Inflammatory macrophage (primary cell): ENCODE data around the gene ENTPD3.
"Not testable (repeated sequence)": the region's sequence is repeated elsewhere in the genome, so short reads cannot be mapped to it uniquely, and the experiment has no call there.

ENCODE experiments used
- DNase-seq, 2 donors: peaks; one replicate each; pipeline ENCODE4 v3.0.0-alpha.2; 2020 to 2022

Gene ENTPD3

DNA sequence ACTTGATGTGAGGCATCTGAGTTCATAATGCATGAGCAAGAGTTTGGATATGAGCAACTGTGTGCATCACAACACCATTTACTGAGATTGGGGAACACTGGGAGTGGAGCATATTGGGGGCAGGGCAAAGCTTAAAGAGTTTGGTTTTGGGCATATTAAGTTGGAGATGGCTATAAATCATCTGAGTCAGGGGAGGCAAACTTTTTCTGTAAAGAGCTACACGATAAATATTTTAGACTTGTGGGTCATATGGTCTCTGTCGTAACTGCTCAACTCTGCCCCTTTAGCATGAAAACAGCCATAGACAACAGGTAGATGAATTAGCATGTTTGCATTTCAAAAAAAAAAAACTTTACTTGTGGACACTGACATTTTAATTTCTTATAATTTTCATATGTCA lies 20.0 kb downstream of the ENTPD3 start:
- no peak for DNase-seq

DNA sequence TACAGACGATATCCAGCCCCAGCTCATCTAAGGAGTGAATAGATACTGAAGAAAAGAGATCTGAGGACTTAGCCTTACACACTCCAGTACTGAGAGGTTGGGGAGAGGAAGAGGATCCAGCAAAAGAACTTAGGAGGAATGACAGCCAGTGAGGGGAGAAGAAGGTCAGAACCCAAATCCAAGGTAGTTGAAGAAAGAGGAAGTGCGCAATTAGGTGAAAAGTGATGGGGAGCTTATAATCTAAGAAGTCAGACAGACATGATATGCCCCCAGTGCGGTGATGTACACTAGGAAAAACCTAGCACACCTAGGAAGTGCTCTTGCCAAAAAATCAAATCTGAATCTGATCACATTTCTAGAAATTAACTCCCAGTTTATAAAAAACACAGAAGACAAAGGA lies 20.6 kb downstream of the ENTPD3 start:
- DNase-seq, result no peak

DNA sequence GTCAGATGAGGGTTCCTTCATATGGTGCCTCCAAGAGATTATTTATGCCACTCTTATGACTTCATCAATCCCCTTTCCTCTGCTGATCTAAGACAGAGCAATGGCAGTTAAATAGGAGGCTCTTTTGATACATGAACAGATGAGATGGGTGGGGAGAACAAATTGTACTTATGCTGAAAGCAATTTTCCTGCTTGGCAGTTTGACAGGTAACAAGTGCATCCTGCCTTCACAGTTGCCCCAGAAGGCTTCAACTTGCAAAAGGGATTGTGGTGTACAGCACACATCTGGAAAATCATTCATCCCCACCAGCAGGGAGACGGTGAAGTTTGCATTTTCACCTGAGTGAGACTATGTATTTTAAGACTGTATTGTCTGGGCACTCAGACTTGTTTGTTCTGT lies 27.3 kb downstream of the ENTPD3 start:
- DNase-seq, result no peak

DNA sequence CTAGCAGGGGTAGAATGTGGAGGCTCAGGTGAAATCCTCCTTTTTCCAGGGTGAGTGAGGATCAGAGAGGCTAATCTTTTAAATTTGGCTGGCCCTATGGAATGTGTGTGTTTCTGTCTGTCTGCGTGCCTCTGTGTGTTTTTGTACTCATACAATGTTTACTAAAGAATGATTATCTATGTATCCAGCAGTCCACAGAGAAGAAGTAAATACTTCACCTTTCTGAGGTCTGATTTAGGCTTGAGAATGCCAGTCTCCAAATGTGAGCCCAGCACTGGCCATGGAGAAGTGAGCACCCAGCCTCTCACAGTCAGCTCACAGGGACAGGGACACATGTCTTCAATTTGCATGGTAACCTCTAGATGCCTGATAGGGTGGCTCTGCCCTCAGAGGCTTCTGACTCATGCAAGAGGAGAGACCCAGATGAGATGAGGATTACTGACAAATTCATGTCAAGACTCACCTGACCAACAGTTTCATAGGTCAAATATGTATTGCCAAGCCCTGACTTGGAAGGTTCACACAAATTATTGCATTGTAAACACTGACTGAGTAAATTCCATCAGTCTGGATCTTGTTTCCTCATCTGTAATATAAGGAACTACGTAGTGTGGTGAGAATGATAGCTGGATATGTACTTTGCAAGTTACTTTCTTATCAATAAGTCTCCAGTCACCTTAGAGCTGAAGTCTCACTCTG lies 31.0 kb downstream of the ENTPD3 start:
- no peak for DNase-seq

DNA sequence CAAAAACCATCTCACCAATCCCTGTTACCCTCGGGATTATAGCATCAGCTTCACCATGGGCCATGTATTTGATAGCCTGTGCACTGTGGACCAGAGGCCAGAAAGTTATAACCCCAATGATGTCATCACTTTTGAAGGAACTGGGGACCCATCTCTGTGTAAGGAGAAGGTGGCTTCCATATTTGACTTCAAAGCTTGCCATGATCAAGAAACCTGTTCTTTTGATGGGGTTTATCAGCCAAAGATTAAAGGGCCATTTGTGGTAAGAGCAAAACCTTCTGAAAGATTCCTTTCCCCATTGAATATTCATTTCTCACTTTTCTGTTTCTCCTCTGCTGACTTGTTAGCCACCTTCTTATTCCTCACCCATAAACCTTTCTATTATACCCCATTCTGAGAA lies 35.9 kb downstream of the ENTPD3 start:
- no peak for DNase-seq

DNA sequence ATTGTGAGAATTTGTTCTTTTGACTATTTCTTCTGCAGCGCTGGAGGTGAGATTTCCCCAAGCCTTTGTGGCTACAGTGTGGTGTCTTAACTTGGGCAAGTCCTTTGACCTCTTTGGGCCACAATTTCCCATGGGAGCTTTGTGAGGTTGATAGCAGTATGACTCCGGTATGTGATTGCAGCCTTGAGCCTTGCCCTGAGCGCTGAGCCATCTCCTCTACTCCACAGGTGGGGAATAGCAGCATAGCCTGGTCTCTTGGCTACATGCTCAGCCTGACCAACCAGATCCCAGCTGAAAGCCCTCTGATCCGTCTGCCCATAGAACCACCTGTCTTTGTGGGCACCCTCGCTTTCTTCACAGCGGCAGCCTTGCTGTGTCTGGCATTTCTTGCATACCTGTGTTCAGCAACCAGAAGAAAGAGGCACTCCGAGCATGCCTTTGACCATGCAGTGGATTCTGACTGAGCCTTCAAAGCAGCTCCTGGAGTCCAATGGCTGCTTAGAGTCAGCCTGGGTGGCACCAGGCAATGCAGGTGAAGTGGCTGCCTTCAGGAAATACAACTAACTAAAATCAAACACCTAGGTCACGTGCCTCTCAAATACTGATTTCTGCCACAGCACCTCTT lies 40.2 kb downstream of the ENTPD3 start:
- DNase-seq, result no peak

DNA sequence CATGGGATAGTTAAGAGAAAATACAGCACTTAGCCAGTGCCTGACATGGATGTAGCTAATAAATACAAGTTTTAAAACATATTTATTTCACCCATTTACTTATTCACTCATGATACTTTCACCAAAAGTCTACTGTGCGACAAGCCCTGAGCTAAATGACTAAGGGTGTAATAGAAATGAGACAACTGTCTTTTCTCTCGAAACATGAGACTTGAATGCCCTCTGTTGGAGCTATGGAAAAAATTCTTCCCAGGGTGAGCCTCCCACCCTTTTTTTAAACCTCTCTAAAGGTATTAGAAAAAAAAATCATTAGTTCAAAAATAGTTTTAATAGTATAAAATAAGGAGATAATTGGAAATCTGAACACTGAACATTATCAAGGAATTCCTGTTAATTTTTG lies 45.8 kb downstream of the ENTPD3 start:
- DNase-seq, result no peak

DNA sequence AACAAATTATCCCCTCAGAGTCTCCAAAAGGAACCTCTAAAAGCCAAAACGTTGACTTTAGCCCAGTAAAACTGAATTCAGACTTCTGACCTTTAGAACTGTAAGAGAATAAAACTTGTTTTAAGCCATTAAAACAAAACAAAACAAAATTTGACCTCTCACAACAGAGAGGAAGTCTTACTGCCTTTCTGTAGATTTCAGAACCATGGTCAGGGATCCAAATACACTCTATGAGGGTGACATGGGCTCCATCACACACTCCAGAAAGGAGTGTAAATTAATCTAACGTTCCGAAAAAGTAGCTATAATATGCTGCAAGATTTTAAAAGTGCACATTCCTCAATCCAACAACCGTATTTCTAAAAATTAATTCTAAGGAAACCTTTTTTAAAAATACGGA lies 50.9 kb downstream of the ENTPD3 start:
- no peak for DNase-seq

DNA sequence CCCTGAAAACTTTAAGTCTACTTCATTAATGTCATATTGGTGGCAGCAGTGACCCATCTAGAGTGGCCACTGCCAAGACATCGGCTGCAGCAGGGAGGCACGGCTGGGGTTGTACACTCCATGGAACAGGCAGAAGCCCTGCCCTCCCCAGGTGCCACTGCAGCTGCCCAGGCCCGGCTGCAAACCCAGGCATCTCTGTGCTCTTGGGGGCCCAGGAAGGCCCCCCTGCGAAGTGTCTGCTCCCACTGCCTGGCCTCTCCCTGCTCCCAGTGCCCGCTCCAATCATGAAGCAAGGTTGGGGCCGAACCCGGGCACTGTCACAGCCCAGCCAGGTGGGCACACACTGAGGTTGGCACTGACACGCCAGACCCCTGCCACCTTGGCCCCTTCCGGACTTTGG lies 58.1 kb downstream of the ENTPD3 start:
- no peak for DNase-seq

DNA sequence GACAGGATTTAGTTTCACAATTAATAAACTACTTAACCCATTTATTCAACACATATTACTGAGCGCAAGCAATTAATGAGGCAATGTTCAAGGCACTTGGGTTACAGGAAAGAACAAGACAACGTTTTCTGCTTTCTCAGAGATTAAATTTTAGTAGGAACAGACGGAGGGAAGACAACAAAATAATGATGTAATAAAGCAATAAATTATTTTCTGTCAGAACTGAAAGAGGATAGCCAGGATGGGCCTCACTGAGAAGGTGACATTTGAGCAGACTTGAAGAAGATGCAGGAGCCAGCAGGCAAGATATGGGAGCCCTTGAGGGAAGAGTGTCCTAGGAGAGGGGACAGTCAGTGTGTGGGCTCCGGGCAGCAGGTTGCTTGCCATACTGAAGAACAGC lies 58.9 kb downstream of the ENTPD3 start:
- DNase-seq, result no peak

DNA sequence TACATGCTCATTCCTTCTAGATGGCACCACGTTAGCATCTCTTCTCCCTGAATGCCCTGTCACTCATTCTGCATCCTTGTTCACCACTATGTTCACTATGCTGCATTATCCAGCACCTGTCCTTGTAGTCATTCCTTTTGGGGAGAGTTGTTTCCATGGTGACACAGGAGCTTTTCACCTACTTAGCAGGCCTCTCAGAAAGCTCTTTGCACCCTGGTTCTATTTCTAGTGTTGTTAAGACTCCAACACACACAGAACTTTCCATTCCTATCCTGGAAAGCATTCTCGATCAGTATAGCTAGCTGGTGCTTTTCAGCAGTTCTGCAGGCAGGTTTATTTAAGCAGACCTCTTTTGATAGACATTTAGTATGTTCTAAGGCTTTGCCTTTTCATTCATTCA lies 63.5 kb downstream of the ENTPD3 start:
- no peak for DNase-seq

DNA sequence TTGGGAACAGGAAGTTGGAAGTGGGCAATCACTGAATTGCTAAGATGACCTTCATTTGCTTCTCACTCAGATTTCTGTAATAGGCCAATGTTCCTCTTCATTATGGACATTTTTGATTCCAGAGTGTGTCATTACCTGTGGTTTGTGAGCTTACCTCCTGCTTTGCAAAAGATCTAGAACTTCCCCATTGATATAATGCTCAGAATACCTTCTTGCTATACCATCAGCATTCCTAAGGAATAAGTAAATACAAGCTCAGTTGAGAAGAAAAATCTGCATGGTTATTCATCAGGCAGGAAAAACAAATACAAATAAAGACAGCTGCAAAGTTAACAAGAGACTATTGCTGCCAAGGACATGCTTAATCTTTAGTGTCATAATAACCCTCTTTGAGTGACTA lies 64.6 kb downstream of the ENTPD3 start:
- DNase-seq, result no peak

DNA sequence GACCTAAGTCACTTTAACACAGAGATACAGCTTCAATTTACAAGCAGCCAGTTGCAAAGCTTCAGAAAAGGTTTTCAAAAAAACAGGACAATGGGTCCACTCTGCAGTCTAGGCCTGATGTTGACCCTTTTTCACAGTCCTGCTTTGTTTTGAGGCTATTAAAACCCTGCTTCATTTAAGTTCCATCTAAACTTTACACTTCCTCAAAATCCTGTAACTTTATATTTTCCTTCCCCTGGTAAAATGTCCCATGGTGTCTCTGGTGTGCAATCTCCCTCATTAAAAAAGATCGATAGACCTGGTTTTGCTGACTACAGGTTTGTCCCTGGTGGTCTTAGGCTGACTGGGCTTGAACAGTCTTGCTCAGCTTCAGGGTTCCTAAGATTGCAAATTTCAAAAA lies 65.1 kb downstream of the ENTPD3 start:
- DNase-seq, result no peak

DNA sequence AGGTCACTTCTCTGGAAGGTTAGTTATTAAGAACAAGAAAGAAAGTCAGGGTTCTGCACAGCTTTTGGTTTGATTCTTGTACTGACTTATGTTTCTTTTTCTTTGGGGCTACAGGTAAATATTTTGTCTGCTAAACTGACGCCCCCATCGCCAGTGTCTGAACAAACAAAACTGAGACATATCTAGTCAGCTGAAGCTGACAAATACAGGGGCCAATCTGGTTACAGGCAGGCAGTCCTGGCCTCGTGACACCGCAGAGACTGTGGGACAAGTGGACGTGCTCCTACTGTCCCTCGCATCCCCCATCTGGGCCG lies 65.5 kb downstream of the ENTPD3 start:
- no peak for DNase-seq

DNA sequence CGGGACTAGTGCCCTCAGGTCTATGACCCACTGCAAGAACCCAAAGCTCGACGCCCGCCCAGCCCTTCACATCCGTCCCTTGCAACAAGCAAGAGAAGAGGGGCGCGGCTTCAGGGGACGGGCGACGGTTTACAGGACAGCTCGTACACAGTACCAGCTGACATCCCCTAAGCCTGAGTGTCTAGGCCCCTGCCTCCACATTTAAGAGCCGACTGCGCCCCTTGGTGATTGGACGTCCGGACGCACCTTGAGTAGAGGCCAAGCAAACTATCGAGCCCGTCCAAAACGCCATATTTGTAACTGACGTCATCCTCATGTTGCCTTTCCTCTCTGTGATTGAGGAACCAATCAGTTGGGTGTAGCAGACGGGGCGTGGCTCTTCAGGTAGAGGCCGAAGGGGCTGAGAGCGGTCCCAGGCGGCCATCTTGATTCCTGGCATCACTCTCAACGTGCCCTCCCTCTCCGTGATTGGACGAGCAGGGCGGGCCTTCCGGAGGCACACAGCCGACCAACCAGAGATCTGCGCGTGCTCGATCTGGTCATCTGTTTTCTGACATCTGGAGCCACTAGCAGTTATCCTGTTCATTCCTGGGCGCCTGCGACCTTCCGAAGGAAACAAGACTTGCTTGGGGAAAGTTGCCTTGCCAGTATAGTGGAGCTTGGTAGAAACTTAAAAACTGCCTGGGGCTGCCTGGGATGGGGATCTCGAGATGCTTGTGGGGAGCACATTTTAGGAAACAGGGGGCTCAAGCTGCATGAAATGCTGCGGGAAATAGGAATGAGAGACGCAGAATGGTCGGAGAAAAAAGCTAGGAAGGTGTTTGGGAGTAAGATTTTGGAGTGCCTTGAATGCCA lies 66.1 kb downstream of the ENTPD3 start:
- peak; percentile 99 for DNase-seq

DNA sequence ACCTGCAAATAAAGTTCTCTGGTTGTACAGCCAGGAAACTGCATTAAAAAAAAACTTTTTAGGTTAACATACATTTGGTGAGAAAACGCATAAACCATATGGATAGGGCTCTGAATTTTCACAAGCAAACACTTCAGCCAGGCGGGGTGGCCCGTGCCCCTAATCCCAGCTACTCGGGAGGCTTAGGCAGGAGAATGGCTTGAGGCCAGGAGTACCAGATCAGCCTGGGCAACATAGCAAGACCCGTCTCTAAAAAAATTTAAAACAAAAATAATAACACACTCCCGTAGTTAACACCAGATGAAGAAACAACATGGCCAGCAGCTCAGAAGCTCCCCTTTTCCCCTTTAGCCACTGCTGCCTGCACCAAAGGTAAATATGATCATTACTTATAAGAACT lies 66.9 kb downstream of the ENTPD3 start:
- DNase-seq, result no peak

DNA sequence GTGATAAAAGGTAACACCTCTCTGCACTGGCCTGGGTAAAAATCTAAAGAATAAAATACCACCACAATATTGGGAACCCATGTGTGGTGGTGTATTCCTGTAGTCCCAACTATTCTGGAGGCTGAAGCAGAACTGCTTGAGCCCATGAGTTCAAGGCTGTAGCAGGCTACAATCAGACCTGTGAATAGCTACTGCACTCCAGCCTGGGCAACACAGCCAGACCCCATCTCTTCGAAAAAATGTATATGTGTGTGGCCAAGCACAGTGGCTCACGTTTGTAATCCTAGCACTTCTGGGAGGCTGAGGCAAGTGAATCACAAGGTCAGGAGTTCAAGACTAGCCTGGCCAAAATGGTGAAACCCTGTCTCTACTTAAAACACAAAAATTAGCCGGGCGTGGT lies 68.3 kb downstream of the ENTPD3 start:
- no peak for DNase-seq

DNA sequence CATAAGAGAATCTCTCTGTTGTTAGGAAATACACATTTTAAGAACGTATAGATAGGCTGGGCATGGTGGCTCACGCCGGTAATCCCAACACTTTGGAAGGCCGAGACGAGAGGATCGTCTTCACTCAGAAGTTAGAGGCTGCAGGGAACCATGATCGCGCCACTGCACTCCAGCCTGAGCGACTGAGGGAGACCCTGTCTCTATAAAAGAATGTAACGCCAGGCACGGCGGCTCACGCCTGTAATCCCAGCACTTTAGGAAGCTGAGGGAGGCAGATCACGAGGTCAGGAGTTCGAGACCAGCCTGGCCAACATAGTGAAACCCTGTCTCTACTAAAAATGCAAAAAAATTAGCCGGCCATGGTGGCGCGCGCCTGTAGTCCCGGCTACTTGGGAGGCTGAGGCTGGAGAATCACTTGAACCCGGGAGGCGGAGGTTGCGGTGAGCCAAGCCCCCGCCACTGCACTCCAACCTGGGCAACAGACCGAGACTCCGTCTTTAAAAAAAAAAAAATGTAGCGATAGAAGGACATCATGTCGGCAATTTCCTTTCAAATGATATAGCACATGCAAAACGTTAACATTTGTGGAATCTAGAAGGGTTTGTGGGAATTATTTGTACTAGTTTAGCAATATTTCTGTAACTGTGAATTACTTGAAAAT lies 69.4 kb downstream of the ENTPD3 start:
- peak in 1 of 2 donors; percentile 6 for DNase-seq

DNA sequence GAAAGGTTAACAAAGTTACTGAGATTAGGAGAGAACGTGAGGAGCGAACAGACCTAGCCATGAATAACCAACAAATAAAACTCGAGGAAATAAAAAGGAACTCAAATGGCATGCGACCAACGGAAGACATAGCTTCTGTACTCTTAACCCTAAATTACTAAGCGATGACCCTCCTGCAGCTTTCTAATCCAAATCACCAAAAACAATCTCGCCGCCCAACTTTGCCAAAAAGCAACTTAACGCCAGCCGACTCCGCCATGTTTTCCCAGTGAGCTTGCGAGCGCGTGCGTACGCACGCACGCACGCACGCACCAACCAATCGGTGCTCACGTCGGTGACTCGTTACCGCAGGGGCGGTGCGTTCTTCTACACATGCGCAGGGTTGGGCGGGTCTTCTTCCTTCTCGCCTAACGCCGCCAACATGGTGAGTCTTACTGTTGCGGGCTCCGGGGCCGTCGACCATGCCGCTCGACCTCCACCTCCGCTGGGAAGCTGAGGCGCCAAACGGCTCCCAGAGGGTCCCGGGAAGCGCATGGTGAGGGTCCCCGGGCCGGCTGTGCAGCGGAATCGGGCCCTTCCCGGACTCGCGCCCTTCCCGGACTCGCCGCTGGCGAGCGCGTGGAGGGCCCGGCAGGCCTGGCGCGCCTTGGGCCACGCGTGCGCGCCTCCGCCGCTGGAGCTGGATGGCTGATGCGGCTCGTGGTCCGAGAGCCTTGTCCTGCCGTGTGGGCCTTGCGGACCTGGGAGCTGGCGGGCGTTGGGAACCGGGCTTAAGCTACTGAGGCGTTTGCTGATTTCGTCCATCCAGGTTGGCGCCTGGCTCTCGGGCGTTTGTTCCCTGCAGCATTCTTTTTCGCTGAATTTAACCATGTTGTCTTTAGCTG lies 70.2 kb downstream of the ENTPD3 start, which contains the start of gene RPL14:
RPL14 (plus strand) TSS at position 400 of the 884 bp plus-strand sequence; CDS start at position 533, 133 bp downstream.
- peak; percentile 95 to 98 for DNase-seq

DNA sequence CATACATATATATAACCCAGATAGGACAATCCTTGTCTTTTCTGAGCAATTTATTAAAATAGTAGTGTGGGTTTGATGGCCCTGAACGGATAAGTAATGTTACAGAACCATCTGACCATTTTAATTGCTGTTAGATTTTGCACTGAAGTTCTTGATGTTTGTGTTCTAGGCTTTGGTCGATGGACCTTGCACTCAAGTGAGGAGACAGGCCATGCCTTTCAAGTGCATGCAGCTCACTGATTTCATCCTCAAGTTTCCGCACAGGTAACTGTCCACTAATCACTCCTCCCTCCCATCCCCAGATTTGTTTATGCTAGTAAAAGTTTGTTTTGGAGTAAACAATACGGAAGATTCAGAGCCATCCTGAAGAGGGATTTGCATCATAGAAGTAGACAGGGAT lies 71.5 kb downstream of the ENTPD3 start:
- DNase-seq, result no peak

DNA sequence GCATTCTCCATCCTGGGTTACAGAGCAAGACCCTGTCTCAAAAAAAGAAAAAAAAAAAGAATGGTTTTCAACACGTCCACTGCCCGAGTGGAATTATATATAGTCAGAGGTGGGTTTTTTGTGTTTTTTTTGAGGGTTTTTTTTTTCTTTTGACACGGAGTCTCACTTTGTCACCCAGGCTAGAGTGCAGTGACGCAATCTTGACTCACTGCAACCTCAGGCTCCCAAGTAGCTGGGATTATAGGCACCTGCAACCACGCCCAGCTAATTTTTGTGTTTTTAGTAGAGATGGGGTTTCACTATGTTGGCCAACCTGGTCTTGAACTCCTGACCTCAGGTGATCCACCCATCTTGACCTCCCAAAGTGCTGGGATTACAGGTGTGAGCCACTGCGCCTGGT lies 73.5 kb downstream of the ENTPD3 start:
- DNase-seq, result not testable (repeated sequence)

DNA sequence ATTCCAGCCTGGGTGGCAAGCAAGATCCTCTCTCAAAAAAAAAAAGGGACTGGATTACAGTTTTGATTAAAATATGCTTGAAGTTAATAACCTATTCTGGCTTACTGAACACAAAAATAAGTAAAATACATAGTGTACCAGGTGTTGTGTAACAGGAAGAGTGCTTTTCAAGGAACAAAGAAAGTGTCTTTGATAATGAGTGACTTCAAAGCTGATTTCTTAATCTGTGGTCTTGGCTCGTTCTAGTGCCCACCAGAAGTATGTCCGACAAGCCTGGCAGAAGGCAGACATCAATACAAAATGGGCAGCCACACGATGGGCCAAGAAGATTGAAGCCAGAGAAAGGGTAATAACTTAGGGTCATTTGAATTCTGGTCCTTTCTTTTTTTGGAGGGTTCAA lies 74.2 kb downstream of the ENTPD3 start:
- DNase-seq, result no peak
